A673 (cell line): Measurements from ENCODE around the gene P2RY1. TPM values are rescaled to one million over a fixed set of nuclear protein-coding genes. Genes with fewer than 3 reads are reported as not detected.

Source experiments
- BruUV-seq: library from RNA; stranded (reverse); fragments of 400-500 nt; replicated peaks from 2 replicates; lab custom pipeline; 2021; lab: Mats Ljungman, UMichigan
- CTCF ChIA-PET: fragments of 300-600 bp; sonication (Branson Sonifier 250); formaldehyde crosslinking; loops from one replicate; lab custom pipeline; 2022; ENCODE audit warnings: antibody characterized with exemption; lab: Charles Lee
- POLR2A ChIA-PET: fragments of 300-600 bp; sonication (Branson Sonifier 250); formaldehyde crosslinking; loops from one replicate; lab custom pipeline; 2022; ENCODE audit warnings: antibody characterized with exemption; ENCODE audit not compliant: low non-redundant PET; lab: Charles Lee
- DNase-seq: peaks from one replicate; pipeline ENCODE4 v3.0.0-alpha.2; 2015; ENCODE audit warnings: low spot score
- H3K27ac ChIP-seq: fragments of 200-600 bp; sonication (generic); 2 replicates; pipeline ENCODE4 v1.5.1; 2016; ENCODE audit warnings: mixed run types, low read depth, mild to moderate bottlenecking, mixed read lengths, antibody characterized with exemption, low read length; ENCODE audit not compliant: poor library complexity, severe bottlenecking
- H3K27me3 ChIP-seq: fragments of 200-600 bp; sonication (generic); replicated peaks from 2 replicates; pipeline ENCODE4 v1.6.1; 2017; ENCODE audit warnings: mixed run types, low read depth, mild to moderate bottlenecking, mixed read lengths, antibody characterized with exemption, low read length; ENCODE audit not compliant: insufficient read depth, poor library complexity
- H3K36me3 ChIP-seq: fragments of 200-600 bp; sonication (generic); 2 replicates; pipeline ENCODE4 v1.6.1; 2016; ENCODE audit warnings: mixed run types, mild to moderate bottlenecking, mixed read lengths, antibody characterized with exemption, low read length; ENCODE audit not compliant: insufficient read depth, poor library complexity, severe bottlenecking
- H3K4me1 ChIP-seq: fragments of 200-600 bp; sonication (generic); 2 replicates; pipeline ENCODE4 v1.6.1; 2017; ENCODE audit warnings: mixed run types, mild to moderate bottlenecking, mixed read lengths, antibody characterized with exemption, low read length; ENCODE audit not compliant: insufficient read depth, poor library complexity, severe bottlenecking
- H3K4me3 ChIP-seq: fragments of 200-600 bp; sonication (generic); 2 replicates; pipeline ENCODE4 v1.5.1; 2016; ENCODE audit warnings: low read depth, mixed run types, mild to moderate bottlenecking, mixed read lengths, low read length; ENCODE audit not compliant: poor library complexity, severe bottlenecking
- H3K9me3 ChIP-seq: fragments of 200-600 bp; sonication (generic); 2 replicates; pipeline ENCODE4 v1.6.1; 2016; ENCODE audit warnings: mixed run types, low read depth, mild to moderate bottlenecking, mixed read lengths, antibody characterized with exemption, low read length; ENCODE audit not compliant: poor library complexity, severe bottlenecking
- CTCF ChIP-seq: fragments of 300-800, 200-600 bp; sonication (generic); conservative IDR thresholded peaks from 2 replicates; pipeline ENCODE4 v1.5.1; 2017; ENCODE audit warnings: low read depth, mild to moderate bottlenecking, antibody characterized with exemption, low read length, moderate library complexity, mixed read lengths
- EZH2 ChIP-seq: fragments of 200-600 bp; sonication (generic); IDR thresholded peaks from 2 replicates; pipeline ENCODE4 v1.6.1; 2017; ENCODE audit warnings: borderline replicate concordance, low read depth, mild to moderate bottlenecking, mixed read lengths, antibody characterized with exemption, low read length; ENCODE audit not compliant: poor library complexity, severe bottlenecking
- intact Hi-C: fragments of 100-400 bp; cut with micrococcal nuclease; formaldehyde crosslinking; loops from one replicate; pipeline ENCODE4 v1.10.0; 2022; ENCODE audit not compliant: unreplicated experiment
- total RNA-seq: library from RNA; stranded (reverse); gene quantifications from 2 replicates; pipeline ENCODE4 v1.2.3, GENCODE V29; 2021

Gene P2RY1
- total RNA-seq, 1 experiment from 2014 or later = 14.0 TPM

GRCh38 chr3:152827313-152827712 is 7.6 kb upstream of the P2RY1 start:
- H3K27ac ChIP-seq = no peak overlapping the region
- peaks cover 45% of the 10 kb centered on the region for H3K4me1 ChIP-seq
- no peaks in the 10 kb centered on the region for H3K9me3 ChIP-seq
- ChIA-PET CTCF (no interaction called here), POLR2A (no interaction called here)
- TF ChIP-seq CTCF (no peak), EZH2 (no peak)
- no peaks in the 10 kb centered on the region for H3K36me3 ChIP-seq
- H3K27me3 ChIP-seq = no peaks in the 10 kb centered on the region
- H3K4me3 ChIP-seq = no peak overlapping the region
- no peak for DNase-seq
- BruUV-seq = no TSS peak
- intact Hi-C loops = no loop called here

DNA sequence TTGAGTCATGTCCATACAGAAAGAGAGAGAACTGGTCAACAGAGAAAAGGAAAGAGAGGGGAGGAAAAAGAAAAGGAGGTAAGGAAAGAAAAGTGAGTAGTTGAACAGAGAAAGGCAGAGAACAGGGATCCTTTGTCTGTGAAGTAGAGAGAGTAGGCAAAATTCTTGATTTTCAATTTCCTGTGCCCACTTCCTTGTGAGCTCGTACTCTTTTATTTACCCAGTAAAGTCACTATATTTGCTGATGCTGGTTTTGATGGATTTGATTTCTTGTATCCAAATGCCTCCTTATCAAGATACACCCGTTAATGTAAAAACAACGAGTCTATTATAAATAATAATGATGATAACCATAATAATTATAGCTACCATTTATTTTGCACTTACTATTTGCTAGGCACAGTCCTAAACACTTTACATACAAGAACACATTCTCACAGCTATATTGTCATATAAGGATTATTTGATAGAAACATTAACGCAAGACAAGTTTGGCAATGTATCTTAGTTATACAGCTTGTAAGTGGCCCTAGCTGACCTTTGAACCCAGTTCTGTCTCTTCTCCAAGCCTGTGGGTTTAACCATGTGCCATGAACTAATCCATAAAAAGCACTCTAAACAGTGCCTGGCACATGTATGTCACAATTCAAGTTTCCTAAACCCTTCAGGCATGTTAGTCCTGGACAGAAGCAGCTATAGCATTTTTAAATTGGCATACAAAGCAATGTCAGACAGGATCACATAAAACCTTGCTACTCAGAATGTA is 6.7 kb upstream of the P2RY1 start:
- intact Hi-C loops = no loop called here
- Histone ChIP-seq H3K4me1 (peaks cover 41% of the 10 kb centered on the region), H3K36me3 (no peaks in the 10 kb centered on the region), H3K27ac (no peak overlapping the region), H3K9me3 (no peaks in the 10 kb centered on the region), H3K27me3 (no peaks in the 10 kb centered on the region), H3K4me3 (no peak overlapping the region)
- ChIA-PET POLR2A (no interaction called here), CTCF (interaction anchor here (1.0 kb wide), 1 partner anchor 20 kb away, joined by 8 read pairs; no protein-coding TSS in a partner anchor)
- BruUV-seq = no TSS peak
- TF ChIP-seq EZH2 = no peak
- TF ChIP-seq CTCF = no peak
- no peak for DNase-seq

DNA sequence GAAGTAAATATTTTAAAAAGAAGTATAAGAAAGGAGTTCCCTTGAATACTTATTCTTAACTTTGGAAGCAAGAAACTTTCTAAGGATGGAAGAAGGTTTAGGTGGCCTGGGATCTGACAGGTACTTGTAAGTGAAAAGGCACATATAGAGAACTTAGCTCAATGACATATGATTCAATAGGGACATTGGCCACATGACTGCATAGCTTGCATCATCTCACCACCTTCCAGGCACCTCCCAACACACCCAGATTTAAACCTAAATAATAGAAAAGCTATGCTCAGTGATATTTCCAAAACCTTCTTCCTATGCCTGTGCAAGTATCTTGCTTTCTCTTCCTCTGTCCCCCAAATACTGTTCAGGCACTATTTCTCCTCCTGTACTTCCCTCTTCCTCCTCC is 4.7 kb upstream of the P2RY1 start:
- ChIA-PET POLR2A (interaction anchor here (0.5 kb wide), 1 partner anchor 15 kb away, joined by 3 read pairs; no protein-coding TSS in a partner anchor), CTCF (no interaction called here)
- H3K27ac ChIP-seq = no peak overlapping the region
- TF ChIP-seq CTCF = no peak
- TF ChIP-seq EZH2 = no peak
- H3K9me3 ChIP-seq = no peaks in the 10 kb centered on the region
- BruUV-seq = no TSS peak
- H3K4me1 ChIP-seq = peaks cover 23% of the 10 kb centered on the region
- intact Hi-C loops = no loop called here
- no peak for DNase-seq
- H3K4me3 ChIP-seq = no peak overlapping the region
- no peaks in the 10 kb centered on the region for H3K27me3 ChIP-seq
- H3K36me3 ChIP-seq = no peaks in the 10 kb centered on the region
